HG03469 (cell line): ENCODE measurements around the gene ELOVL3.
"Not testable (repeated sequence)": the region's sequence is repeated elsewhere in the genome, so short reads cannot be mapped to it uniquely, and the experiment has no call there.

Source experiments
- ATAC-seq: cut with Tn5 transposase; IDR thresholded peaks from one replicate; pipeline ENCODE4 v1.9.1; 2021; ENCODE audit warnings: mild to moderate bottlenecking, moderate library complexity, moderate number of reproducible peaks; ENCODE audit not compliant: unreplicated experiment

ELOVL3 gene

DNA sequence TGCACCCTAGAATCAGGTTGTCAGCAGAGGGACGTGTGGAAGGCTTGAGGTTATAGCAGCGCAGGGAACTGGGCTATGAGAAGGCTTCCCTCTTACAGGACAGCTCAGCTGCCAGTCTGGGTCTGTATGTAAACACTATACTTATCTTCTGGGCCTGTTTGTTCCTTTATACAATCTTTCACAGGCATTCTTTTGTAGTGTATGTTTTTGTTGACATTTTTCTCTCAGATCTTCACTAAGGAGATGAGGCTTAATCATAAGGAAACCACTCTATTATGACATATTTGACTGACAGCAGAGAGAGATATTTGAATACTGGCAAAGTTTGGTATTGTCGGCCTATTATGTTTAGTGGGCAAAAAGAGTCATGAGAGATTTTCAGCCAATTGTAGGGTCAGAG lies 20.2 kb downstream of the ELOVL3 start:
- no peak for ATAC-seq

DNA sequence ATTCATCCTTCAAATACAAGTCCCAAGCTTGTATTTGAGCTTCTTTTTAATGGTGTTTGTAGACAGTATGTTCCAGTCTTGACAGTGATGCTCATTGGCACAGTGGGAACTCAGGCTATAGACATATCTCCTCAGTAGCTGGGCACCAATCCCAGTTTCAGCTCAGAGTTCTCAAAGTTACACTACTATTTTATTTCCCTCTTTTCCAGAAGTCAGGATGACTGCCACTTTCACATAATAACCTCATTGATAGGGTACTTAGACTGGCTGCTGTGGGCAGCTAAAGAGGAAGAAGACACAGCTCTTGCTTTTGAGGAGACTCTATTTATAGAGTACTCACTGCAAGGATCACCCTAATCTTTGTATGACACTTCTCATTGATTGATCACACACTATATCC lies 21.6 kb downstream of the ELOVL3 start:
- ATAC-seq: no peak

DNA sequence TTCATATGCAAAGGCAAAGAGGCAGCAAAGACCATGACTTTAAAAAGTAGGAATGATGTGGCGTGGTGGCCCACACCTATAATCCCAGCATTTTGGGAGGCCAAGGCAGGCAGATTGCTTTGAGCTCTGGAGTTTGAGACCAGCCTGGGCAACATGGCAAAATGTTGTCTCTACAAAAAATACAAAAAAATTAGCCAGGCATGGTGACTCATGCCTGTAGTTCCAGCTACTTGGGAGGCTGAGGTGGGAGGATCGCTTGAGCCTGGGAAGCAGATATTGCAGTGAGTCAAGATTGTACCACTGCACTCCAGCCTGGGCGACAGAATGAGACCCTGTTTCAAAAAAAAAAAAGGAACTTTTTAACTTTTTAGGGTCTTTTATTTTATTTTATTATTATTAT lies 26.4 kb downstream of the ELOVL3 start:
- ATAC-seq: not testable (repeated sequence)

DNA sequence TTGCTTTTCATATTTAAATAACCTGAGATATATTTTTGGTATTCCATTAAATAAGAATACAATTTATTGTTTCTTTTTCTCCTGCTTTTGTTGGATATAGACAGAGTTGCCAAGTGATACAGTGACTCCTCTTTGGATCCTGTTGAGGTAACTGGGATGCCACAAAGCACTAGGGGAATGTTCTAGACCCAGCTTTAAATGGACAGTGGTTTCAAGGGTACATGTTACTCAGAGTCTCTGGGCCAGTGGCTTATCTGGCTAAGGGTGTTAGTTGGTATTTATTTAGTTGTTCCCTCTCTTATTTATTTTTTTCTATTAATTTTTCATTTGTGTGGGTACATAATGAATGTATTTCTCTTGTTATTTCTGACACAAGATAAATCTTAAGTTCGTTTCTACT lies 28.3 kb downstream of the ELOVL3 start:
- no peak for ATAC-seq

DNA sequence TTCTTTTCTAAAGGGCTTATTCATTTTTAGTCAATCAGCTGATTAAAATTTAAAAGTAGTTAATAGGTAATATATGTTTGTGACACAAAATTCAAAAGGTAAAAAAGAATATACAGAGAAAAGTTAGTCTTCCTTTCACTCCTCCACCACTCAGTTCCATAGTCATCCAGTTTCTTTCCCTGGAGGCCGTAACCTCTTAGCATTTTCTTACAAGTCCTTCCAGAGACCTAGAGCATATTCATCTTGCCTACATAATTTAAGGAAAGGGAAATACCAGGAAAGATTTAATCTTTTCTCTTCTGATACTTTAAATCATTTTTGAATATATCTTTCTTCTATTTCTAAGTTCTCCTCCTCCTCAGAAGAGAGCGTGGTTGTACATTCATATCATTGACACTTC lies 29.3 kb downstream of the ELOVL3 start:
- no peak for ATAC-seq

DNA sequence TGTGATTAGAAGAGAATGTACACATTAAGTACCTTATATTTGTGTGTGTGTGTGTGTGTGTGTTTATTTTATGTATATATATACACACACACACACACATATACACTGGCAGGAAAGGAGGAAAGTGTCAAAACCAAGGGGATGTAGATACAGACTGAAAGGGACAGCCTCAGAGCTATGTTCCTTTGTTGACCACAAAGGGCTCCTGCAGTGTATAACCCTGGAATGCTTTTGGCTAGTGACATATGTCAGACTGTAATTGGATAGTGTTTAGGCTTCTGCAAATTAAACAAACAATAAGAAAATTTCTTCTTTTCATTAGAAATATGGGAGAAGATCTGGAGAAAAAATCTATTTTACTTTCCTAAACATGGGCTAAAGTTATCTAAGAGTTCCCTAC lies 35.1 kb downstream of the ELOVL3 start:
- no peak for ATAC-seq

DNA sequence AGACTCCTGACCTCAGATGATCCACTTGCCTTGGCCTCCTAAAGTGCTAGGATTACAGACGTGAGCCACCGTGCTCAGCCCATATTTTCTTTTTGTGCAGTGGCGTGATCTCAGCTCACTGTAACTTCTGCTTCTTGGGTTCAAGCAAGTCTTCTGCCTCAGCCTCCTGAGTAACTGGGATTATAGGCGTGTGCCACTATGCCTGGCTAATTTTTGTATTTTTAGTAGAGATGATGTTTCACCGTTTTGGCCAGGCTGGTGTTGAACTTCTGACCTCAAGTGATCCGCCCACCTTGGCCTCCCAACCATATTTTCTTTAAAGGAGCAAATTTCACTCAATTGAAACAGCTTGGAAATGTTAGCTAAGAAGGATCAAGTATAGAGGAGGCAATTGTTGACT lies 35.7 kb downstream of the ELOVL3 start:
- ATAC-seq: no peak

DNA sequence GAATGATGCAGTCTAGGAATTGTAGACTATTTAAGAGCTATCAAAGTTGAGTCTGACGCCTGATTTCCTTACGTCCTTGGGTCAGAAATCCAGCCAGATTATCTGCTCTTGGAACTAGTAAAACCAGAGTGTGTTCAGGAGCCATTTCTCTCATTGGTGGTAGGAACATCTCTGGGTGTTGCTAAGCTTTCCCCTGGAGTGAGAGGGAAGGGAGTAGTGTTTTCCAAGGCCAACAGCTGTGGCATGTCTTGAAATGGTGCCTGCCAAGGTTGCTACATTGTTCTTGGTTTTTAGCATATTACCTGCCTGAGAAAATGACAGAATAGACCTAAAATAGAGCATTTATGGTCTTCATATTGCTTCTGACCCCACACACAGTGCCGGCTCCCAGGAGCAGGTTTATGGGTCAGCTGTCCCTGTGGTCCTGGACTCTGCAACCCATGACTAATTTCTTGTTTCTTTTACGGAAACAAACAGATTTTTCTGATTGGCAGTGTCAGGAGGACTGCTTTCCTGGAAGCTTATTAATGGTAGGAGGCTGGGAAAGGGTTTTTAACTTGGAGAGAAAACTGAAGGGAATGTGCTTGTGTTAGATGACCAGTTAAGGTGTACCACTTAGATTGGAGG lies 36.8 kb downstream of the ELOVL3 start:
- no peak for ATAC-seq

DNA sequence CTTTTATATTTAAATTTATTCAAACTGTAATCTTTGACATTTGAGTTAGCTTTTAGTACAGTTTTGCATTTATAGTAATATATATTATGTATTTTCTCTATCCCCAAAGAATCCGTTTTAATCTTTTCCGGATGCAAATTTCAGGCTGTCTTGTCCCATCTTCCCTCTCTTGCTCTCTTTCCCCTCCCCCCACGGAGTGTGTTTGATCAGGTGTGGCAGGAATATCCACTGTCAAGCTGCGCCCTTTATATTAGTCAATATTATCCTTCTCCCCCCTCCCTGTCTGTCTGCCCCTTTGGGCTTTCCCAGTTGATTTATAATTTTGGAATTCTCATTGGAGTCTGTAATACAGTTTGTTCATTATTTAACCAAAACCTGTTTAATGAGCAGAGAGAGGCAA lies 38.3 kb downstream of the ELOVL3 start:
- ATAC-seq: no peak

DNA sequence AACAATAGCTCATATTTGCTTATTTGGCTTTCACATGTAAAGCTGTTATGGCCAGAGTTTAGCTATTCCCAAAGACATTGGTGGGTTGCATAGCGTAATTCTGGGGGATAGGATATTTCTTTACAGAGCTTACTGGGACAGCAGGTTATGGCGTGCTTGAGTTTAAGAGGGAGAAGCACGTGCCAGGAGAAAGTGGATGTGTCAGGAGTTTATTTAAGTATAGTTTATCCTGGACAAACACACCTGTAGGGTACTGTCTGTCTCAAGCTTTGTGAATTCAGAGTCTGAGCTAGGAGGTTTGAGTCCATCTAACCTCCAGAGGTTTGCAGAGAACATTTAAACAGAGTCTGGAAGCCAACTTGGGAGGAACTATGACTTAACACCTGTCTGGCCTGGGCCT lies 40.6 kb downstream of the ELOVL3 start:
- no peak for ATAC-seq

DNA sequence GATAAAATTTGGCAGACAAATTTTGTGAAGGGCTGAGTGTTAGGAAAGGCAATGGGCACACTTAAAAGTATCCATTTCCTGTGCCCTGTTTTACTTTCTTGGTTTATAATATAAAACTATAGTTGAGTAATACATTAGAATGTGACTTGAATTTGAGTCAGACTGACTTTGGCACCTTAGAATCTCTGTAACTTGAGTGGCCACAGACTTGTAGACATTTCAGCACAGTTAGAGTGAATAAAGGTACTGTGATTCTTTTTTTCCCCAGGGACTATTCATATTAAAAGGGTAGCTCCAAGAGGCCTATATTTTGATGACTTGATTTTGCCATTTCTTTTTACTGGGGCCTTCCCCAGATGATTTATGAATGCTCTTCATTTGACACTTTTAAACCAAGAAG lies 41.6 kb downstream of the ELOVL3 start:
- no peak for ATAC-seq

DNA sequence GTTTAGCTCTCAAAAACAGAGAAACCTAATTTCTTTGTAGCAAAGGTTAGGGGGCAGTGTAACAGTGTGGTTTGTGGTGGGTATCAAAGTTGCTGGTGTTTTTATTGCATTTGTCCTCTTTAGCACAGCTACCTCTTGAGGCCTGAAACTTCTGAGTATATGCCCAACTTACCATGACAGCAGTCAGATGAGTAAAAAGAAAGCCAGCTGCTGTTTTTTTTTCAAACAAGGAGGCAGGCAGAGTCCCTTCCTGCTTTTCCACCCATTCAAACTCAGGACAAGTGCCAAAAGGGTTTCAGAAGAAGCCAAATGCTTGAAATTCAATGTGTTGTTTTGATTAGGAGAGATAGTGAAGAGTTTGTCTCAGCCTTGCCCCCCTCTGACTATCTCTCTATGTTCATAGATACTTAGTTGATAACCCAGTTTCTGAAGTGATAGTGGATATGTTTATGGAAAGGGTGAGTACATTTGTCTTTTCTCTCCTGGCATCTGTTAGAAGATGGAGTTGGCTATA lies 42.3 kb downstream of the ELOVL3 start:
- no peak for ATAC-seq

DNA sequence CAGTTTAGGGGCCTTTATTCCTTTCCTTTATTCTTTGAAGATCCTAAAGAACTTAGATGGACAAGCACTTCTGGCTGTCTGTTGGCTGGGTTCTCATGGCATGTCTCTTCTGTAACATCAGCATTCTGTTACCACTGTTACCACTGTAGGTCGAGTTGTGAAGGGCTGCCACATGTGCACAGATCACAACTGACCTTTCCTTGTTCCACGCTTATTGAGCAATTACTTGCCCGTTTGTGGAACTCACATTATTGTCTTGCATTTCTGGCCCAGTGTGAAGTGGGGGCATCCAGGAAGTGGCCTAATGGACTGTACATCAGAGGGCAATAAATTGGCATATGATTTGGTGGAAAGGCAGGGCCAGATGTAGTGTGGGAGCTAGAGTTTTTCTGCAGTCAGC lies 42.9 kb downstream of the ELOVL3 start:
- ATAC-seq: no peak

DNA sequence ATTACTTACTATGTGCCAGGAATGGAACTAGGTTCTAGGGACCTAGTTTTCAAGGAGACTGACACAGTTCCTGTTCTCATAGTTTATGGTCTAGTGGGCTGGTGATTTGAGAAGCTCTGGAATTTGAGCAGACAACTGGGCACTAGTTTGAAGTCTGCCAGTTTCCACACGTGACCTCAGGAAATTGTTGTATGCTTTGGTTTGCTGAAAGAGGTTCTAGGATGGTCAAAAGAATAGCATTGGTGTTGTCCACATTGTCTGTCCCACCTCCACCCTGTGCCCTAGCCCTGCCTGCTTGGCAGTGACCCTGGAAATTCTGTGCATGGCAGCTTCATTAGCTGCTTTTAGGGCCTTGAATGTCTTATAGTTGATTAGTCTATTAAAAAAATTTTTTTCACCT lies 48.0 kb downstream of the ELOVL3 start:
- no peak for ATAC-seq

DNA sequence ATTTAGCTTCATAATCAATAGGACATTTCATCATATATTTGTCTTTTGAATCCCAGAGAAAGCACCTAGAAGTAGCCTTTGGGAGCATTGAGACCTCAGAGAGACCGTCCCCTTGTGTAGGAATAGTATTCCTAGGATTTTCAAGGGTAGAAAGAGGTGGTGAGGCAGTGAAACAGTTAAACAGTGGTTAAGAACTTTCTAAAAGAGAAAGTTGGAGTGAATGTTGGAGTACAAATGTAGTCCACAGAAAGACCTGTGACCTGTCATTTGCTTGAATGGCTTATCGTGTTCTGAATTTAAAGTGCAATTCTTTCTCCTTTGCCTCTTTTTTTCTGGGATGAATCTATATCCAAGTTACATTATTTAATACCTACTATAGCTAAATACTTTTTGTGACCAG lies 49.2 kb downstream of the ELOVL3 start:
- ATAC-seq: no peak

DNA sequence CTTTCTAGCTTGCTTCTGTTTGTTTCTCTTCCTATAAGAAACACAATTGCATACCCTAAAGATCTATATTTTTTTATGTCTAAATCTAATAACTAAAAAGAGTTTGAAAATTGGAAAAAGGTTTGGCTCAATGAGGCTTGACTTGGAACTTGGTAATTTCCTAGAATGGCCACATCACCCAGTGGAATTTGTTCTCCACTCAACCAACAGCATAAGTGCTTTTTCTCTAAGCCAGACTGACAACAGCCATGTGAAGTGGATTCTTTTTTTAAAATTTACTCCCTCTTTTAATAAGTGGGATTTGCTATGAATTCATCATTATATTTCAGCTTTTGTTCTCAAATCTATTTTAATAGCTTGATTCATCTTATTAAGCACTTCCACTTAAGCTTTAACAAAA lies 53.0 kb downstream of the ELOVL3 start:
- ATAC-seq: no peak
